GM18907 (cell line): ENCODE data around the gene ABCC12.
"Not testable (repeated sequence)": the region's sequence is repeated elsewhere in the genome, so short reads cannot be mapped to it uniquely, and the experiment has no call there.

Source experiments
- ATAC-seq: cut with Tn5 transposase; IDR thresholded peaks from one replicate; pipeline ENCODE4 v1.9.1; 2021; ENCODE audit warnings: mild to moderate bottlenecking, moderate library complexity; ENCODE audit not compliant: unreplicated experiment

ABCC12 gene

DNA sequence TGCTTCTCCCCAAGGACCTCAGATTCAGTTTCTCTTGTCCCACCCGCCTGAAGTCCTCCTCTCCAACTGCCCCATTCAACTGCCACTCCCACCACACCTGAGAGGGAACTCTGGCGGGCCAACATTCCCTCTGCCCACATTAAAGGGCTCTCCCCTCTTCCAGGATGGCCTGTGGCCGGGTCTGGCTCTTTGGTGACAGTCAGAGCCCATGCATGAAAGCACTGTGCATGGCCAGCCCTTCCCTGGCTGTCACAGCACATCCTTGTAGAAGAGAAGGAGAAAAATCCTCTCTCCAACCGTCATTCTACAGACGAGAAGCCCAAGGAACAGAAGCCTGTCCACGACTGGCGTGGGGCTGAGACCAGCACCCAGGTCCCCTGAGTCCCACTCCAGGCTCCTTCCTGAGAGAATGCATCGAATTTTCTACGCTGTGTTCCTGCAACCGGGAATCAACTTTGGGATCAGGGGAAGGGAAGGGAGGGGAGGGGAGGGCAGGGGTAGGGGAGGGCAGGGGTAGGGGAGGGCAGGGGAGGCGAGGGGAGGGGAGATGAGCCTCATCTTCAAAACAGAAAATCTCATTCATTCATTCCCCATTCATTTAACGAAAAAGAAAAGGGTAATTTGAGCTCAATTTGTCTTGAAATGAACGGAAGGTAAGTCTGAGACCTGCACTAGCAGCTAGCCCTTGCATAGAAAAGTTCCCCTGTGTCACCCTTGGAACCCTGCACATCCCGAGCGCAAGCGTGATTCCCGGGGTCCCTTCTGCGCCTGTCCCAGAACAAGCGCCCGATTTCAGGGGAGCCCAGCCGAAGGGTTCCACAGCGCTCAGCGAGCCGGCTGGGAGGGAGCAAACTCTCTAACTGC, at the start of gene ABCC12:
Gene ABCC12, minus strand, starts transcription at position 68 of the 864 bp plus-strand sequence. CDS start 9,569 bp downstream, outside the sequence.
- ATAC-seq: no peak

- no peak for ATAC-seq
Measured at GRCh38 chr16:48204825-48205151, 49.0 kb upstream of the ABCC12 start.

GRCh38 chr16:48203974-48204824, 48.4 kb upstream of the ABCC12 start:
- no peak for ATAC-seq

GRCh38 chr16:48201515-48202201, 45.9 kb upstream of the ABCC12 start:
- no peak for ATAC-seq

GRCh38 chr16:48197294-48197693, 41.5 kb upstream of the ABCC12 start:
- ATAC-seq: no peak

GRCh38 chr16:48194828-48195556, 39.2 kb upstream of the ABCC12 start:
- no peak for ATAC-seq

DNA sequence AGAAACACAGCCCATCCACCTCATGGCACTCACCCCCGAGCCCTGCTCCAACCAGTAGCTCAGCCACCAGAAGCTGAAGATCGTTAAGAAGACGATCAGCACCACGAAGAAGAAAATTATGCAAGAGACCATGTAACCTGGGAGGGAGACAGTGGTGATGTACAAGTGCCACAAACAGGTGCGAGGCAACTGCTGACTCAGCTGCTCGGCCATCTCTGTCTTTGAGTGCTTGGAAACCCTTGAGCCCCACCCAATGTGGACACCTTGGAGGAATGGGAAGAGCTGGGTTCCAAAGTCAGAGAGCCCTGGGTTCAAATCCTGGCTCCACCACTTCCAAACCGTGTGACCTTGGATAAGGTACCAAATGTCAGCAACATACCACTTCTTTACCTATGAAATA, 38.1 kb upstream of the ABCC12 start:
- ATAC-seq: no peak

DNA sequence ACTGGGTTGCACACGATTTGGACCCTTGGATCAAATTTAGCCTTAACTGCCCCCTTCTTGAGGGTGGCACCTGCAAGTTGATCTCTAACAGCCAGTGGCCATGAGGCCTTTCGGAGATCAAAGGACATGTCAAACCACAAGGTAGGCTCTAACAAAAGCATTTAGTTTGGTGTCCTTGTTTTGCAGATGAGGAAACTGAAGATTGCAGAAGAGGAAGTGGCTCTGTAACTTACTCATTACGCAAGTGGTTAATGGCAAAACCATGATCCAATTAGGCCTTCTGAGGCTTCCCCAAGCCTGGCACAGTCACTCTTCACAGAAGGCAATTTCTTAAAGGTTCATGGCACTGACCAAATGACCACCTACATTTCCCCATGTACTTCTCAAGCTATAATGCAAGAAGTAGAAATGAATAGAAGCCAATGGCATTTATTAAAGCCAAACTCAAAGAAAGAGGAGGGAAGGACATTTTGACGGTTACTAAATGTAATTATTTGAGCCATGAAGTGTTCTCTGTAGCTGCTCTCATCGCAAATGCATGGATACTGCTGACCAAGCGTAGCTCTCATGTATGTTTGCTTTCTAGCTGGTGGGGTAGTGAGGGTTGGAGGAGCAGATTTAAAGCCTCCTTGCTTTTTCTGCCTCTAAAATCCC, 32.8 kb upstream of the ABCC12 start:
- peak; percentile 96 for ATAC-seq

DNA sequence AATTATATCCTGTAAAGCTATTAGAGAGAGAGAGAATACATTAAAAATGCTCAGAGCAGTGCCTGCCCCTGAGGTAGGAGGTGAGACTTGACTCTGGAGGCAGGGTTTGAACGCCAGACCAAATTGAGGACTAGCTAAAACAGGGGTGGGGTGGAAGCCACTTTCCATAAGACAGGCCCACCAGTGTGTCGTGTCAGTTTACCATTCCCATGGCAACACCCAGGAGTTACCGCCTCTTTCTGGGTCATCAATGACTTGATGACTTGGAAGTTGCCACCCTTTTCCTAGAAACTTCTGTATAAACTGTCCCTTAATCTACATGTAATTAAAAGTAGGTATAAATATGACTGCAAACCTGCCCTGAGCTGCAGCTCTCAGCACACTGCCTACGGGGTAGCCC, 32.0 kb upstream of the ABCC12 start:
- no peak for ATAC-seq

DNA sequence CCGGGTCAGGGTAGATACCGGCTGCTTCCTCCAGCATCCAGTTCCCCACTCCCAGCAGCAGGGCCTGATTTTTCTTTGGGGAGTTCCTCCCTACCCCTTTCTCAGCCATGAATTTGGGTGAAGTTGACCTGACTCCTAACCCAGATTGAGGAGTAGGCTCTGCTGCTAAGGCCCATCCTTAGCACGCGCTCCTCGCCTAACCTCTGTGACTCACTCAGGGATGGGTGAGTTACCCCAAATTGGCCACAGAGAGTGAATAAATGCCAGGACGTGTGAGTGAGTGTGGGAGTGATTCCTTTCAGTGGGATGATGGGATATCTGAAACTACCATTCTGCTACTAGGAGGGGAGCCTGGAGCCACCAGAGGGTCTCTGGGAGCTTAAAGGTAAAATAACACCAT, 28.9 kb upstream of the ABCC12 start:
- ATAC-seq: no peak

DNA sequence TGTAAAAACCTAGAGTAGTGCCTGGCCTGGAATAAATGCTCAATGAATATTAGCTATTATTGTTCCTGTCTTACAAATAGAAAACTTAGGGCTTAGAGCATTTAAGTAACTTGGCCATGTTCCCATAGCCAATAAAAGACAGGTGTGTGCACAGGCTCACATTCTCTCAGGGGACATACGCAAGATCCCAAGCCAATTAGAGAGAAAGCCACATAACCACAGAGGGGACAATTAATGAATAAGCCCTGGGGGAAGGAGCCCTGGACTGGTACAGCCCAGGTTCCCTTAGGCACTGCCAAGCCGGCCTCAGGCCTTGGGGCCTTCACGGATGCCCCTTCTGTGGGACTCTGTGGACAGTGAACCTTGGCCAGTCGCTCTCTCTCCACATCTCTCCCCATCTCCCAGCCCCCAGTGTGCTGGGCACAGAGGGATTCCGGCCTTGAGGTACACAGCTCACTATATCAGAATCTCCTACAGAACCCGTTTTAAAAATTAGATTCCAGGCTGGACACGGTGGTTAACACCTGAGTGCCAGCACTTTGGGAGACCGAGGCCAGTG, 27.3 kb upstream of the ABCC12 start:
- no peak for ATAC-seq

GRCh38 chr16:48181746-48182520, 26.1 kb upstream of the ABCC12 start:
- ATAC-seq: not testable (repeated sequence)

GRCh38 chr16:48180868-48181480, 25.2 kb upstream of the ABCC12 start:
- ATAC-seq: no peak

- ATAC-seq: no peak
Measured at GRCh38 chr16:48176635-48177408, 21.0 kb upstream of the ABCC12 start.

DNA sequence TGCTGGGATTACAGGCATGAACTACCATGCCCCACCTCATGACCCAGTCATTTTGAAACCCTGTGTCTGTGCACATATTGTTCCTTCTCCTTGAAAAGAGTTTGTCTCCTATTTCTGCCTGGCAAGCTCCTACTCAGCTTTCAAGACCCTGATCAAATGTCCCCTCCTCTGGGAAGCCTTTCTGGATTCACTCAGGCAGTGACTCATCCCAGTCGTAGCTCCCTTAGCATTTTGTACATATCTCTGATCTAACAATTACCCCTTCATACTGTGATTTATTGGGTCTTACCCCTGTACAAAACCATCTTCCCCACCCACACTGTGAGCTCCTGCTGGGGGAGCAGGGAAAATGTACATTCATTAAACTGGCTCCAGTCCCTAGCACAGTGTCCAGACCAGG, 18.1 kb upstream of the ABCC12 start:
- no peak for ATAC-seq

DNA sequence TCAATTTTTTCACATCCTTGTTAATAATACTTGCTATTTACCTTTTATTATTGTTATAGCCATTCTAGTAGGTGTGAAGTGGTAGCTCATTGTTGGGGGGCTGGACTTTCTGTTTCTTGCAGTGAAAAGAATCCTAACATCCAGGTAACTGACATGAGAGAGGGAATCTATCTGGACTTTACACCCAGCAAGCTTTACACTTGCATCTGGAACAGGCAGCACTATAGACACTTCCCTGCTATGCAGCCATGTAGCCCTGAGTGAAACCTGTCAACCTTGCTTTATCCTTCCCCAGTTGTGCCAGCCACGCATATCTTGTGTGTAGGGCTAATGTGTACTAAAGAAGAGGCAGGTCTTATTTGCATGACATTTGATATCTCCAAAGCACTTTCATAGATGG, 16.9 kb upstream of the ABCC12 start:
- no peak for ATAC-seq

DNA sequence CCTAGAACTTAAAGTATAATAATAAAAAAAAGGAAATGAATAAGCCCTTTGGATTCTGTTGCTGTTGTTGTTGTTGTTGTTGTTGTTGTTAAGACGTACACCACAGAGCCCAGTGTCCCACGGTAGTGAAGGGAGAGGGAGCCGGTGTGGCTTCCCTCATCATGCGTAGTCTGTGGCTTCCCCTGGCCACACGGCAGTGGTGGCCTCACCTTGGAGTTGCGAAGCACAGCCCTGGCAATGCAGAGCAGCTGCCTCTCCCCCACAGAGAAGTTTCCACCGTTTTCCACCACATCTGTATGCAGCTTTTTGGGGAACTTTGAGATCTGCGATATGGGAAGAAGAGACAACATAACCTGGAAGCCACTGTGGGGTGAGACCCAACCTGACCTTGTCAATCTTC, 14.1 kb upstream of the ABCC12 start:
- ATAC-seq: no peak

DNA sequence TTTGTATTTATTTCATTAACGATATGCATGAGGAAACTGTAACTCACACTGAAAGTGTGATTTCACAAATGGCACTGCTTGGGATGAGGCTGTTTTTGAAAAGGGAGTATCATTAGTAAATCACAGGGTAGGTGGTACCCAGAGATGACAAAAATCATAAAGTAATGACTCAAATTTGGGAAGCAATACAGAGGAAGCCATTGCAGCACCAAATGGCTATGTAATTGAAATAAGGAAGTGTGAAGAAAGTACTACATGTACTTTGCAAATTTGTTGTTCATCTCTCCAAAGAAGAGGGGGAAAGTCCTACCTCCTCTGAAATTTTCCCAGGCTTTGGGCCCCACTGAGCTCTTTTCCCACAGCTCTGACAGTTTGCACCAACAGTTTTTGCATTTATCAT, 12.3 kb upstream of the ABCC12 start:
- ATAC-seq: no peak
